ENCODE data around the gene PRKCB.

DNA sequence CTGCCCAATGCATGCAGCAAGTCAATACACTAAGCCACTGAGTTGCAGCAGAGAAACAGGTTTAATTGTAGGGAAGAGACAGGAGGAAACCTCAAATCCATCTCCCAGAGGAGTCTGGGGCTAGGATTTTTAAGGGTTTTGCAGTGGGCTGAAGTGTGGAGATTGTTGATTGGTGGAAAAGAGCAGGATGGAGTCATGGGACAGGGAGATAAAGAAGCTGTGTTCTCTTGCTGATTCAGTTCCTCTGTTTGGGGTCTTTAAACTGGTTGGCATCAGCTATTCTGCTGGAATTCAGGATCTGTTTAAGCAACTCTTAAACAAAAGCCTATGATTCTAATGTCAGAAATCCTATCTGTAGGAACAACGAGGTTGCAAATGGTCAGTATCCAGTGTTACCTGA lies 239.5 kb downstream of the PRKCB start:
- TF ChIP-seq, protein P1, sequence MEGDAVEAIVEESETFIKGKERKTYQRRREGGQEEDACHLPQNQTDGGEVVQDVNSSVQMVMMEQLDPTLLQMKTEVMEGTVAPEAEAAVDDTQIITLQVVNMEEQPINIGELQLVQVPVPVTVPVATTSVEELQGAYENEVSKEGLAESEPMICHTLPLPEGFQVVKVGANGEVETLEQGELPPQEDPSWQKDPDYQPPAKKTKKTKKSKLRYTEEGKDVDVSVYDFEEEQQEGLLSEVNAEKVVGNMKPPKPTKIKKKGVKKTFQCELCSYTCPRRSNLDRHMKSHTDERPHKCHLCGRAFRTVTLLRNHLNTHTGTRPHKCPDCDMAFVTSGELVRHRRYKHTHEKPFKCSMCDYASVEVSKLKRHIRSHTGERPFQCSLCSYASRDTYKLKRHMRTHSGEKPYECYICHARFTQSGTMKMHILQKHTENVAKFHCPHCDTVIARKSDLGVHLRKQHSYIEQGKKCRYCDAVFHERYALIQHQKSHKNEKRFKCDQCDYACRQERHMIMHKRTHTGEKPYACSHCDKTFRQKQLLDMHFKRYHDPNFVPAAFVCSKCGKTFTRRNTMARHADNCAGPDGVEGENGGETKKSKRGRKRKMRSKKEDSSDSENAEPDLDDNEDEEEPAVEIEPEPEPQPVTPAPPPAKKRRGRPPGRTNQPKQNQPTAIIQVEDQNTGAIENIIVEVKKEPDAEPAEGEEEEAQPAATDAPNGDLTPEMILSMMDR (IDR thresholded peaks at IDR 0.05; ENCODE audit: low read depth, low read length) = no peak
- no peak for TF ChIP-seq EZH2phosphoT487 (IDR thresholded peaks at IDR 0.05; ENCODE audit: low read depth)

All from OCI-LY3 (cell line).